GM12865 (cell line): ENCODE measurements around the gene NKD1.

Source experiments
- DNase-seq: peaks from one replicate; pipeline ENCODE4 v3.0.0; 2010; ENCODE audit warnings: low read depth
- H3K4me3 ChIP-seq: 2 replicates; pipeline ENCODE4 v1.5.1; 2011; ENCODE audit warnings: mild to moderate bottlenecking, low read depth, low read length, control low read depth
- CTCF ChIP-seq: IDR thresholded peaks from 2 replicates; pipeline ENCODE4 v1.5.1; 2011; ENCODE audit warnings: low read length, control low read depth, low read depth, inconsistent platforms; ENCODE audit not compliant: insufficient read depth; ENCODE audit errors: missing control alignments

The NKD1 gene

DNA sequence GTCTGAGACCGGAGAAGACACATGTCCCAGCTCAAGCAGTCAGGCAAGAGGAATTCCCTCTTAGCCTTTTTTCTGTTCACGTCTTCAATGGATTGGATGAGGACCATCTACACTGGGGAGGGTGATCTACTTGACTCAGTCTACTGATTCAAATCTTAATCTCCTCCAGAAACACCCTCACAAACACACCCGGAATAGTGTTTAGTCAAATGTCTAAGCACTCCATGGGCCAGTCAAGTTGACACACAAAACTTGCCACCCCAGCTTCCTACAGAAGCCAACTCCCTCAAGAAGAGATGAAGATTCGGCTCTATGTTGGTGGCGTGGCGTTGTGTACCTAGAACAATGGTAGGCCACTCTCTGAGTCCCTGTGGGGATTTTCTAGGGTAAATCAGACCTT is 22.5 kb upstream of the NKD1 start:
- DNase-seq, result no peak
- no peak for TF ChIP-seq CTCF
- H3K4me3 ChIP-seq, result no peak overlapping the region

DNA sequence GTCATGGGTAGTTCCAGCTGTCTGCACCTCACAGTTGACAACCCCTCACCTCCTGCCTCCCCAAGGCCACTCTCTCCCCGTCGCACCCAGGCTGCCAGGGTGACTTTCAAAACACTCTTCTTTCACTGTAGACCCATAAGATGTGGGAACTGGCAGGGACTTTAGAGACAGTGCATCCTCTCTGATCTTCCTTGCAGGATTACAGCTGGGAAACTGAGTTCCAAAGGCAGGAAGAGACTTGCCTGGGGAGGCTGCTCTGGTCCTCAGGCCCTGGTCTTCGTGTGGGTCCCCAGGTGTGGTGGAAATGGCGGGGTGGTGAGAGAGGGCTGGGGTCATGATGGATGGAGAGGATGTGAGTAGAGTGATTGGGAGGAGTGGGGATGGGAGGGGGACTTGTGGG is 21.9 kb upstream of the NKD1 start:
- DNase-seq, result no peak
- no peak for TF ChIP-seq CTCF
- H3K4me3 ChIP-seq, result no peak overlapping the region

DNA sequence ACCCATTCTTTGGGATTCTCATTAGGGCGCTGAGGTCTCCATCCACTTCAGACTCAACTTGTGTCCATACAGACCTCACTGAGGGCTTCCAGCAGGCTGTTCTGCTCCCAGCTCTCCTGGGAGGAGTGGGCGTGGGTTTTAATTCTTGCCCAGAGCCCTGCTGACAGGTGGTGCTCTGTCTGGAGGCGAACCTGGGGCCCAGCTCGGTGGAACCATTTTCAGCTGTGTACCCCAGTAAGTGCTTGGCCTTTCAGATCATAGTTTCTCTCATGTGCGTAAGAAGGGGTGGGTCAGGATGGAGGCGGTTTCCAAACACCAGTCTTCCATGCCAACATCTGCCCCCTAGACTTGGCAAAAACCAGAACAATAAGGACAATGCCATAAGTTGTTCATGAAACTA is 21.4 kb upstream of the NKD1 start:
- no peak overlapping the region for H3K4me3 ChIP-seq
- no peak for TF ChIP-seq CTCF
- no peak for DNase-seq

- DNase-seq, result no peak
Observed at GRCh38 chr16:50528820-50529219, 19.4 kb upstream of the NKD1 start.

GRCh38 chr16:50529334-50529733 is 18.9 kb upstream of the NKD1 start:
- no peak overlapping the region for H3K4me3 ChIP-seq
- no peak for TF ChIP-seq CTCF
- no peak for DNase-seq

More at GRCh38 chr16:50528820-50529219, 19.4 kb upstream of the NKD1 start:
- TF ChIP-seq CTCF, result no peak
- no peak overlapping the region for H3K4me3 ChIP-seq

DNA sequence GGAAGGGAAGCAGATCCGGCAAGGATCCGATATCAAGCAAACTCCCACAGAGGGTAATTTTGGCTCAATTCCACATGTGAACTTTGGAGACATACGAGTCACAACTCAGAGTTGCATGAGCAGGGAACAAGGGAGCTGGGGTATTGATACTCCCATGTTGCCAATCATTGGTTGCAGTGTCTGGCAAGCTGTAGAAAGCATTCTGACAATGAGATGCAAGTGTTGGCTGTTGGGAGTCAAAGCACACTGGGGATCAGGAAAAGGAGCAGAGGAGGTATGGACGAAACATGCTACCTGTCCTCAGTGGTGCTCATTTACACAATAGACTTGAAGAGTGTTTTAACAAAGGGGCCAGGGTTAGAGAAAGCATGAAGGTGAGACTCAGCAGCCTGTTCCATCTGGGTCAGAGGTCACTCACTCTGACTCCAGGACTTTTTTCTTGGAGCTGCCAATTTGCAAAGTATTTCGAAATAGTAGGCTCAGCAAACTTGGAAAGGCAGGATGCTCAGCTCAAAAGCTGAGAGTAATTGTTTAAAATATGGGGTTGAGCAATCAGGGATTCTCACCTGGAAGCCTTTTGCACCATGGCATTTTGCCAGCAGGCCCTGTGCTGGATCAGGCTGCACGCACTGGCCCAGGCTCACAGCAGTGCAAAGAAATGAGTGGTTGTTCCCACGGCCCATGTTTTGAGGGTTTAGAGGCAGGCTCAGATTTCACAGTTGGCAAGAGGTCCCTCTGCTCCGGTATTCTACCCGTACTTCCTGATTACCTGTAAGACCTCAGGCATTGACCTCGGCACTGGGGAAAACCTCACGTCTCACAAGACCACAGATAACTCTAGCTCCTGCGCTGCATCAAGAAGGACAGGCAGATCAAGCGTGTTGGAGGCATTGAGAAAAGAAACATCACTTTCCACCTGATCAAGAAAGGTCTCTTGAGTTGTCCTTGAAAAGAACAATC is 17.6 kb upstream of the NKD1 start:
- H3K4me3 ChIP-seq, result no peak overlapping the region
- DNase-seq, result no peak
- no peak for TF ChIP-seq CTCF
